Activated T-cell treated with anti-CD3 and anti-CD28 coated beads, Interleukin-2, amount 50 U/mL, for 4 hours (primary cell): ENCODE results near the gene CIAO2A. TPM values are rescaled to one million over a fixed set of nuclear protein-coding genes. Genes with fewer than 3 reads are reported as not detected.
"Not testable (repeated sequence)": the region's sequence is repeated elsewhere in the genome, so short reads cannot be mapped to it uniquely, and the experiment has no call there.

Source experiments
- ATAC-seq, 2 donors: fragments of 200-7000 bp; cut with Tn5 transposase; one replicate each; pipeline ENCODE4 v1.10.0; 2021
- DNase-seq: peaks from one replicate; pipeline ENCODE4 v3.0.0-alpha.2; 2020
- H3K27me3 Mint-ChIP-seq: one replicate; pipeline ENCODE4 v1.8.0; 2021; ENCODE audit warnings: low read depth, mixed read lengths
- H3K36me3 Mint-ChIP-seq: one replicate; pipeline ENCODE4 v1.8.0; 2022; ENCODE audit warnings: mixed read lengths; ENCODE audit not compliant: insufficient read depth
- H3K4me1 Mint-ChIP-seq: one replicate; pipeline ENCODE4 v1.8.0; 2021; ENCODE audit warnings: low read depth, mixed read lengths
- H3K4me3 Mint-ChIP-seq: one replicate; pipeline ENCODE4 v1.8.0; 2021; ENCODE audit warnings: mild to moderate bottlenecking, moderate library complexity, mixed read lengths
- H3K9me3 Mint-ChIP-seq: one replicate; pipeline ENCODE4 v1.8.0; 2021; ENCODE audit warnings: mixed read lengths
- total RNA-seq, 3 donors: library from RNA; stranded (reverse); gene quantifications; one replicate each; pipeline ENCODE4 v1.2.1, GENCODE V29; 2021

CIAO2A gene
- total RNA-seq, 3 donors from 2014 or later = 37.5 to 45.4 (median 44.1) TPM

DNA sequence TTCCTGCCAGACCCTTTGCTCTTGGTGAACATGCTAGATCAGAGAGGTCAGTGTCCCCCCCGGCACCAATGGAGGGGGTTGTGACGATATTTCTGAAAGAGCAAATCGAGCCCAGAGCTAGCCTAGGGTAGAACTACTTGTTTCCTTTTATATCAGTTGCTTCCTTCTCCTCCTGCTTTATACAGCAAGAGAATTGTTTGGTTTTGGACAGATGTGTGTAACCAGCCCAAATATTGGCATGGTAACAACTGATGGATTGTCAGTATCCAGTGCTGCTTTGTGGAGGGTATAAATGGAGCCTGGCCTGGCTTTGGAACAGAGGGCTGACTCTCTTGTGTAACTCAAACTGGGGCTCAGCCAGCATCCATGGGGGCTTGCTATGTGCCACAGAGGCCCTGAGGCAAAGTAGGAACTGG, 29.3 kb upstream of the CIAO2A start:
- Mint-ChIP-seq H3K4me1 (no peaks in the 10 kb centered on the region), H3K36me3 (peaks cover 41% of the 10 kb centered on the region), H3K4me3 (no peak overlapping the region), H3K27me3 (no peaks in the 10 kb centered on the region), H3K9me3 (no peaks in the 10 kb centered on the region)
- DNase-seq = no peak
- no peak for ATAC-seq

DNA sequence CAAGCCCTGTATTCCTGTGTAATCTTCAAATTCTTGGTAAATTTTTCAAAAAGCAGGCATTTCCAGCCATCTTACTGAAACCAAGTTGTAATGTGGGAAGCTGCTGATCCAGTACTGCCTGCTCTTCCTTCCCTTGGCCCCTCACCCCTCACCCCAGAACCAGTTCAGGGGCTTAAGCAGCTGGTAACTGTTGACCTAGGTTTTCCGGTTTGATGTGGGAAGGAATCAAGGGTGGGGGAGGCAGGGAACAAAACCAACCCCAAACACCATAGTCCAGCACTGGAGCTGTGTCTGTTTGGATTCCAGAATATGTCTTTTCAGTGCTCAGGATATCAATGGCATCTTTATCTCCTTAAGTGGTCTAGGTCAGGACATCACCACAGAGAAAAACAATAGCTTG, 28.8 kb upstream of the CIAO2A start:
- Mint-ChIP-seq H3K4me1 (no peaks in the 10 kb centered on the region), H3K4me3 (no peak overlapping the region), H3K27me3 (no peaks in the 10 kb centered on the region), H3K9me3 (no peaks in the 10 kb centered on the region), H3K36me3 (peaks cover 39% of the 10 kb centered on the region)
- no peak for DNase-seq
- ATAC-seq = no peak

DNA sequence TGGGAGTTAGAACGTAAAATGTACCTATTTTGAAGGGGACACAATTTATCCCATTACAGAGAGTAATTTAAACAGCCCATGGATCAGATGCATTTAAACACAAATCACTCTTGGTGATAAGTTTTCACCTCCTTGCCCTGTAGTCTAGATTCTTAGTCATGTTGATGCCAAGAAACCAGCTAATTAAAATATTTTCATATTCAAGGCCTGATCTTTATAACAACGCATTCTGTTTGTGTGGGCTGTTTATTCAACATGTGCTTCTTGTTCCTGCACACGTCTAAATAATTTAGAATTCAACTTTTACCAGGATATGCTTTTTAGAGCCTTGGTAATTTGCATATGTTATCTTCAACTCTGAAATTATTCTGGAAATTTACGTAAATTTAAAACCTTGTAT, 28.0 kb upstream of the CIAO2A start:
- Mint-ChIP-seq H3K27me3 (no peaks in the 10 kb centered on the region), H3K4me1 (no peaks in the 10 kb centered on the region), H3K4me3 (no peak overlapping the region), H3K9me3 (no peaks in the 10 kb centered on the region), H3K36me3 (peaks cover 35% of the 10 kb centered on the region)
- DNase-seq (no peak), ATAC-seq (no peak)

DNA sequence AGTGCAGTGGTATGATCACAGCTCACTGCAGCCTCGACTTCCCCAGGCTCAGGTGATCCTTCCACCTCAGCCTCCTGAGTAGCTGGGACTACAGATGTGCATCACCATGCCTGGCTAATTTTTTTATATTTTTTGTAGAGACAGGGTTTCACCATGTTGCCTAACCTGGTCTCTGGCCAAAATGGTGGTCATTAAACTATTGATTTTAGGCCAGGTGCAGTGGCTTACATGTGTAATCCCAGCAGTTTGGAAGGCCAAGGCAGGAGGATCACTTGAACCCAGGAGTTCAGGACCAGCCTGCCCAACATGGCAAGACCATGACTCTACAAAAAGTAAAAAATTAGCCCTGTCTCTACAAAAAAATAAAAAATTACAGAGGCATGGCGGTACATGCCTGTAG, 26.7 kb upstream of the CIAO2A start:
- H3K9me3 Mint-ChIP-seq, ATAC-seq, H3K4me1 Mint-ChIP-seq, H3K27me3 Mint-ChIP-seq, DNase-seq, H3K4me3 Mint-ChIP-seq: not testable (repeated sequence)
- H3K36me3 Mint-ChIP-seq = peaks cover 29% of the 10 kb centered on the region

DNA sequence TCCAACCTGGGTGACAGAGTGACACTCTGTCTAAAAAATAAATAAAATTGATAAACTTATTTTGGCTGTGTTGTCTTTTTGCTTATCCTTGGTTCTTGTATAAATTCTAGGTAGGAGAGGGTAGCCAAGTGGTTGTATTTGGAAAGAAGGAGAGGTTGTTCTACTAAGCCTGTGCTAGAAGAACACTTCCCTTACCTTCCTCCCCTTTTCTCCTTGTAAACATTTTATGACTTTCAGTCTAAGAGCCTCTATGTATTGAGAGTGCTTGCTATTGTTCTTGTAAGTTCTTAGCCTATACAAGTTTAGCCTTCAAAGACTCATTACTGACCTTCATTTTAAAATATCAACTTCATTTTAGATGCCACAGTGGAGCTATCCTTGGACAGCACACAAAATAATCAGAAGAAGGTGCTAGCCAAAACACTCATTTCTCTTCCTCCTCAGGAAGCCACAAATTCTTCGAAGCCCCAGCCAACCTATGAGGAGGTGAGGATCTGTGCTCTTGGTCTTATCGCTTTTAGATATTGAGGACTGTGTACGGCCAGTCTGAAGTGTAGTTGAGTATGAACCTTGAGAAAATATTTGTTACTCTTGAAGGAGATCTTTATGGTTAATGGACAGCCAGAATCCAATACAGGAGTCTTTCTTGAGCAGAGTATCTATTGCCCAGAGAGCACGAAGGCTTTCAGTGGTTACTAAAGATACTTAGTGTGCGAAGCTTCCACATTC, 24.3 kb upstream of the CIAO2A start:
- peaks cover 32% of the 10 kb centered on the region for H3K36me3 Mint-ChIP-seq
- no peaks in the 10 kb centered on the region for H3K9me3 Mint-ChIP-seq
- DNase-seq = no peak
- no peak overlapping the region for H3K4me3 Mint-ChIP-seq
- no peaks in the 10 kb centered on the region for H3K4me1 Mint-ChIP-seq
- ATAC-seq = no peak
- no peaks in the 10 kb centered on the region for H3K27me3 Mint-ChIP-seq

DNA sequence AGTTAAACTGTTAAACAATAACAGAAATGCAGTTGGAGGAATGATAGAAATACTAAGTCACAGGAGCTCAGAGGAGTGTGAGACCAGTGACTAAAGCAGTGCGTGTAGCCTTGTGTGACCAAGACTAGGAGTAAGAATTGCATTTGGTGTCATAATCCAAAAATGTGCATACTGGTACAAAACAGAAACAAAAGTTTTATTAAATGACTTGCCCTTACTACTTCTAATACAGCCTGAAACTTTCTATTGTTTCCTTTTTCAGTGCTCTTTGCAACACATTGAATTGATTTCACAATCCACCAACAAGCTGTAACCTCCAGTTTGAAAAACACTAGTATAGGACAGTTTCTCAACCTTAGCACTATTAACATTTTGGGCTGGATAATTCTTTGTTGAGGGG, 19.3 kb upstream of the CIAO2A start:
- DNase-seq (no peak), ATAC-seq (peak; percentile 43 to 63)
- Mint-ChIP-seq H3K36me3 (peaks cover 21% of the 10 kb centered on the region), H3K4me1 (peaks cover 28% of the 10 kb centered on the region), H3K9me3 (no peaks in the 10 kb centered on the region), H3K4me3 (no peak overlapping the region), H3K27me3 (no peaks in the 10 kb centered on the region)

DNA sequence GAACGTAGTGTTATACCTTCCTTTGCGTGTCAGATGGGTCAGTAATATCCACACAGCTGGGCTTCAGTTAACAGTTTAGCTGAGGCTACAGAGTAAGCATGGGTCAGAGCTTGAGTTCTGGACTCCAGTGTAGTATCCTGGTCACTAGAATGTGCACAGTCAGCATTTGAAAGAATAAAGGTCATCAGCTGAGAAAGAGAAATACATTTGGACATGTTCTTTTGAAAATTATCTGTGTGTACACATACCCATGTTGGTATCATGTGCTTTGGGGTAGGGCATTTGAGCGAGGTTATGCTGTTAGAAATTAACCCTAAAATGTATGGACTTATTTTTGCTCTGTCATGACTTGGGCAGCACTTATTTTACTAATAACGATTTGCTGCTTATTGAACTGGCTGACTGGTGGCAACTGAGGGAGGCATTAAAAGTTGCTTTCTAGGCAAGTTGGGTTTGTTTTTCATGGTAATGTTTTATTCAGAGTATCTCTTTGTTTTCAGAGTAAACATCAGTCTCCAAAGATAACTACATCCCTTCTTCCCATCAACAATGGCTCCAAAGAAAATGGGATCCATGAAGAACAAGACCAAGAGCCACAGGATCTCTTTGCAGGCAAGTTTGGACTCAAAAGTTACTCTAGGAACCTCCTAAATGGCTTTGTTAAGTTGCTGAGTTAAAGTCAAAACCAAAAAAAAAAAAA, 18.6 kb upstream of the CIAO2A start:
- Mint-ChIP-seq H3K4me1 (peaks cover 30% of the 10 kb centered on the region), H3K4me3 (no peak overlapping the region), H3K9me3 (no peaks in the 10 kb centered on the region), H3K36me3 (peaks cover 19% of the 10 kb centered on the region), H3K27me3 (no peaks in the 10 kb centered on the region)
- DNase-seq (no peak), ATAC-seq (no peak)

DNA sequence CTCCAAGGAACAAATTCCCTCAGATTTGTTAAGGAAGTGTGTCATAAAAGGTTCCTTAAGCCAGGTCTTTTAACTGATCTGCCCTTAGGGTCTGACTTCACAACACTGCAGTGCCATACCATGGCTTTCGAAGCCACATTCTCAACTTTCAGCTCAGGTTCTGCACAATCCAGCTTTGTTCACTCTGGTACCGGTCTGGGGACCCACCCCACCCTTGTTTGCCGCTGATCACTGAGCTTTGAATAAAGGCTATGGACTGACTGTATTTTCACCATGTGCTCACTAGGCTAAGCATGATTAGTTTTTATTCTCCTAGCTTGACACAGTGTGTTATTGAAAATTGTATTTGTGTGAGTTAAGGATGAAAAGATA, 18.0 kb upstream of the CIAO2A start:
- ATAC-seq = no peak
- H3K36me3 Mint-ChIP-seq = peaks cover 19% of the 10 kb centered on the region
- no peaks in the 10 kb centered on the region for H3K9me3 Mint-ChIP-seq
- H3K27me3 Mint-ChIP-seq = no peaks in the 10 kb centered on the region
- peaks cover 36% of the 10 kb centered on the region for H3K4me1 Mint-ChIP-seq
- DNase-seq = no peak
- H3K4me3 Mint-ChIP-seq = no peak overlapping the region

DNA sequence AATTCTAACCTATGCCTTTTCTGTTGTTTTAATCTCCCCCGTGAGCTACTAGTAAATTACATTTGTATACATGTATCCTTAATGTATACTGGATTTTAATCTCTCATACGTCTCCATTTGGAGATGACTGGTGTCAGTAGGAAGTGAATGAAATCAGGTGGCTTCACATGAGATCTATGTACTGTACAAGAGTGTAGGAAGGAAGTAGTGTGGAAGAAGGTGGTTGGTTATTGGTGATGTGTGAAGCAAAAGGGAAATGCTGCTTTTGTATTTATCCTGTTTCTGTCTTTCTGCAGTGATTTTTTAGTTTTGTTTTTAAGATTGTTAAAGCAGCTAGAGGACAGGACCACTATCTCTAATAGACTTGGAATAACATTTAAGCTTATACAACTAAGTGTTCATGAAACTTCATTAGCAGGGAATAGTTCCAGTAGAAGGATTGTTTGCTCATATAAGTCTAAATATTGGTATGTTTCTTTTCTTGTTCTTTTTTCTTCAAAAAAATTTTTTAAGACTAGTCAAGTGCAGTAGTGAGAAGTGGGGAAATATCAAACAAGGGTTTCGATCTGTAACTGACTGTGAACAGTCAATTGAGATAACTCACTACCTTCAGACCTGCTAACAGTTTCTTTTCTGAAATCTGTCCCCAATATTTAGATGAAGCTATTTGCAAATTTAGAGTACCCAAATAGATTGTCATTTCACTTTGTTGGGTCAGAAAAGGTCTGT, 17.5 kb upstream of the CIAO2A start:
- ATAC-seq (no peak), DNase-seq (no peak)
- Mint-ChIP-seq H3K4me3 (no peak overlapping the region), H3K27me3 (no peaks in the 10 kb centered on the region), H3K36me3 (peaks cover 19% of the 10 kb centered on the region), H3K4me1 (peaks cover 41% of the 10 kb centered on the region), H3K9me3 (no peaks in the 10 kb centered on the region)

DNA sequence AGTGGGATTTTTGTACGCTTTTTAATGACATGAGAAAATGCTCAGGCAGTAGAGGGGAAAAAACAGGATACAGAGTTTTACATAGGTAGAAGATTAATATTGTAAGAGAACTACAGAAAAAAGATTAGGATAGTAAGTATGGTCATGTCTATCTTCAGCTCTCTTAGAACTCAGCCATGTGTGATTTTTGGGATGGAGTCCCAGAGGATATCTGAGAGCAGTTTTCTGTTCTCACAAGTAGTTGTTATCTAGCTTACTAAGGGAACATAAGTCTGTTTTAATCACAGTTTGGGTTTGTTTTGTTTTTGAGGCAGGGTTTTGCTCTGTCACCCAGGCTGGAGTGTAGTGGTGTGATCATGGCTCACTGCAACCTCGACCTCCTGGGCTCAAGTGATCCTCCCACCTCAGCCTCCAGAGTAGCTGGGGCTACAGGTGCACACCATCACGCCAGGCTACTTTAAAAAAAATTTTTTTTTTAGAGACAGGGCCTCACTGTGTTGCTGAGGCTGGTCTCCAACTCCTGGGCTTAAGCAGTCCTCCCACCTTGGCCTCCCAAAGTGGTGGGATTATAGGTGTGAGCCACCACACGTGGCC, 16.6 kb upstream of the CIAO2A start:
- H3K27me3 Mint-ChIP-seq, H3K9me3 Mint-ChIP-seq, DNase-seq, ATAC-seq, H3K4me3 Mint-ChIP-seq: not testable (repeated sequence)
- H3K4me1 Mint-ChIP-seq = peaks cover 45% of the 10 kb centered on the region
- H3K36me3 Mint-ChIP-seq = peaks cover 19% of the 10 kb centered on the region

DNA sequence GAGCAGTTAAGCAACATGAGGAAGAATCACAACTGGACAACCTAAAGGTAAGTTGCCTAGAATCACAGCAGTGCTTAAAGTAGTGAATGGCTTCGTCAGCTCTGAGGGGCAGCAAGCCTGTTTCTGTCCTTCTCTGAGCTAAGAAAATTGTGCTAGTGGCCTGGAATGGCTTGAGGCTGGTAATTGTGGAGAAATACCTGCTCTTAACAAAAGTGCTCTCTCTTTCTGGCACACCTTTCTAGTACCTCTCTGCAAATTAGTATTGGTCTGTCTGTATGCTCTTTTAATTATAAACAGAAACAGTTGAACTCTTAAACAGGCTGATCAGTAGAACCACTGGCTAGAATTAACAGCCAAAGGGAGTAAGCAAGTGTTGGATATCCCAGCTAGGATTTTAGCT, 13.7 kb upstream of the CIAO2A start:
- ATAC-seq (no peak), DNase-seq (no peak)
- peaks cover 5% of the 10 kb centered on the region for H3K36me3 Mint-ChIP-seq

DNA sequence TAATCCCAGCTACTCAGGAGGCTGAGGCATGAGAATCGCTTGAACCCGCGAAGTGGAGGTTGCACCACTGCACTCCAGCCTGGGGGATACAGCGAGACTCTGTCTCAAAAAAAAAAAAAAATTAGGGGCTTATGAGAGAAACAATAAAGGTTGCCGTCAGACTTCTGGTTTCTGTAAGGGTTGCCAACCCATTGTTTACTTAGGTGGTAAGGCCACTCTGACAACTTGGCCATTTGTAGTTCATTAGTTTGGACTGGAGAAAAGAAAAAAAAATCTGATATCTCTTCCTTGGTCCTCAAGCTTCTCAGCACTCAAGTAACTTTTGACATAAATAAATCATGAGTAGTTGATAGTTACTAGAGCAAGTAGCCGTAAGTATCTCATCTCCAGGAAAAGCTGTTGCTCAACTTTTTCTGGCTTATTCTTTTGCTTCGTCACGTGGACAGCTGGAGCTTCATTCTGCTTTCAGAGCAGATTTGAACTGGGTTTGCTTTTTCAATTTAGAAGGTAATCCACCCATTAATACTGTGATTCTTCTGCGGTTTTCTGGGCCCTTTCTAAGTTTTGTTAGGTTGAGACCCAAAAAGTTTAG, 11.6 kb upstream of the CIAO2A start:
- Mint-ChIP-seq H3K4me3 (no peak overlapping the region), H3K9me3 (no peaks in the 10 kb centered on the region), H3K4me1 (peaks cover 52% of the 10 kb centered on the region), H3K27me3 (no peaks in the 10 kb centered on the region), H3K36me3 (peaks cover 5% of the 10 kb centered on the region)
- no peak for ATAC-seq
- DNase-seq = no peak

More for the DNA sequence above, 13.7 kb upstream of the CIAO2A start:
- no peaks in the 10 kb centered on the region for H3K9me3 Mint-ChIP-seq
- H3K4me3 Mint-ChIP-seq = no peak overlapping the region
- no peaks in the 10 kb centered on the region for H3K27me3 Mint-ChIP-seq
- H3K4me1 Mint-ChIP-seq = peaks cover 60% of the 10 kb centered on the region

DNA sequence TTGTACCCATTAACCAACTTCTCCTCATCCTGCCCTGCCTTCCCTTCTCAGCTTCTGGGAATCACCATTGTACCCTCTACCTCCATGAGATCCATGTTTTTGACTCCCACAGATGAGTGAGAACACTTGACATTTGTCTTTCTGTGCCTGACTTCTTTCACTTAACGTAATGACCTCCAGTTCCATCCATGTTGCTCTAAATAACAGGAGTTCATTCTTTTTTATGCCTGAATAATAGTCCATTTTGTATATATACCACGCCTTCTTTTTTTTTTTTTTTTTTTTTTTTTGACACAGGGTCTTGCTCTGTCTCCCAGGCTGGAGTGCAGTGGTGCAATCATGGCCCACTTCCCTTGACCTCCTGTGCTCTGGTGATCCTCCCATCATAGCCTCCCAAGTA, 8.9 kb upstream of the CIAO2A start:
- no peak overlapping the region for H3K4me3 Mint-ChIP-seq
- no peaks in the 10 kb centered on the region for H3K9me3 Mint-ChIP-seq
- peaks cover 55% of the 10 kb centered on the region for H3K4me1 Mint-ChIP-seq
- H3K36me3 Mint-ChIP-seq = peaks cover 6% of the 10 kb centered on the region
- ATAC-seq = no peak
- no peaks in the 10 kb centered on the region for H3K27me3 Mint-ChIP-seq
- DNase-seq = no peak

DNA sequence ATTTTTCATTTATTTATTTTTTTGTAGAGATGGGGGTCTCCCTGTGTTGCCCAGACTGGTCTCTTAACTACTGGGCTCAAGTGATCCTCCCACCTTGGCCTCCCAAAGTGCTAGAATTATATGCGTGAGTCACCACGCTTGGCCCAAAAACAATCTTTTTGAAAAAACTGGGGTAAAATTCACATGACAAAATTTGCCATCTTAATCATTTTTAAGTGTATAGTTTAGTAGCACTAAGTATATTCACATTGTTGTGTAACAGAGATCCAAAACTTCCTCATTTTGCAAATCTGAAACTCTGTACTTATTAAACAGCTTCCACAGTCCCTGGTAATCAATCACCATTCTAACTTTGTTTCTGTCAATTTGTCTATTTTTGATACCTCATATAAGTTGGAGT, 7.3 kb upstream of the CIAO2A start:
- Mint-ChIP-seq H3K4me3 (no peak overlapping the region), H3K4me1 (peaks cover 55% of the 10 kb centered on the region), H3K9me3 (no peaks in the 10 kb centered on the region), H3K27me3 (no peaks in the 10 kb centered on the region), H3K36me3 (peaks cover 4% of the 10 kb centered on the region)
- ATAC-seq (no peak), DNase-seq (no peak)
